ENCODE results near the gene ZDHHC11B.
"Not testable (repeated sequence)": the region's sequence is repeated elsewhere in the genome, so short reads cannot be mapped to it uniquely, and the experiment has no call there.

Gene ZDHHC11B

GRCh38 chr5:783881-784427 is 575 bp downstream of the ZDHHC11B start:
- DNase-seq, result not testable (repeated sequence)

- DNase-seq, result not testable (repeated sequence)
Measured at GRCh38 chr5:783049-783802, 1.3 kb downstream of the ZDHHC11B start.

GRCh38 chr5:782356-782755 is 2.2 kb downstream of the ZDHHC11B start:
- DNase-seq, result not testable (repeated sequence)

GRCh38 chr5:780571-780970 is 4.0 kb downstream of the ZDHHC11B start:
- DNase-seq, result not testable (repeated sequence)

- not testable (repeated sequence) for DNase-seq
Measured at GRCh38 chr5:778967-779366, 5.6 kb downstream of the ZDHHC11B start.

GRCh38 chr5:778421-778820 is 6.1 kb downstream of the ZDHHC11B start:
- not testable (repeated sequence) for DNase-seq

GRCh38 chr5:777756-778161 is 6.8 kb downstream of the ZDHHC11B start:
- DNase-seq, result no peak

- no peak for DNase-seq
Measured at GRCh38 chr5:776862-777711, 7.4 kb downstream of the ZDHHC11B start.

- DNase-seq, result no peak
Measured at GRCh38 chr5:775961-776861, 8.3 kb downstream of the ZDHHC11B start.

- not testable (repeated sequence) for DNase-seq
Measured at GRCh38 chr5:775595-775960, 9.0 kb downstream of the ZDHHC11B start.

GRCh38 chr5:774854-775505 is 9.5 kb downstream of the ZDHHC11B start:
- not testable (repeated sequence) for DNase-seq

- DNase-seq, result not testable (repeated sequence)
Measured at GRCh38 chr5:774304-774703, 10.2 kb downstream of the ZDHHC11B start.

GRCh38 chr5:773517-774264 is 10.8 kb downstream of the ZDHHC11B start:
- DNase-seq, result no peak

GRCh38 chr5:772931-773330 is 11.6 kb downstream of the ZDHHC11B start:
- DNase-seq, result not testable (repeated sequence)

- DNase-seq, result not testable (repeated sequence)
Measured at GRCh38 chr5:772547-772890, 12.0 kb downstream of the ZDHHC11B start.

GRCh38 chr5:771841-772546 is 12.5 kb downstream of the ZDHHC11B start:
- not testable (repeated sequence) for DNase-seq

- DNase-seq, result not testable (repeated sequence)
Measured at GRCh38 chr5:771087-771781, 13.3 kb downstream of the ZDHHC11B start.

- DNase-seq, result not testable (repeated sequence)
Measured at GRCh38 chr5:770585-770984, 13.9 kb downstream of the ZDHHC11B start.

- DNase-seq, result not testable (repeated sequence)
Measured at GRCh38 chr5:769485-770145, 14.9 kb downstream of the ZDHHC11B start.
